22Rv1 (cell line): ENCODE measurements around the gene CSF1.

Experiments
- H3K27ac ChIP-seq: fragments of 450-650 bp; 2 replicates; pipeline ENCODE4 v1.5.1; 2017
- CTCF ChIP-seq: fragments of 450-650 bp; IDR thresholded peaks from 2 replicates; pipeline ENCODE4 v1.5.1; 2017; ENCODE audit warnings: mild to moderate bottlenecking
- ZFX ChIP-seq: fragments of 450-650 bp; IDR thresholded peaks from 2 replicates; pipeline ENCODE4 v1.6.1; 2017; ENCODE audit warnings: antibody characterized with exemption, borderline replicate concordance

CSF1 gene

GRCh38 chr1:109883248-109883955 is 27.2 kb upstream of the CSF1 start:
- TF ChIP-seq CTCF (no peak), ZFX (no peak)
- no peak overlapping the region for H3K27ac ChIP-seq

- no peak overlapping the region for H3K27ac ChIP-seq
- TF ChIP-seq CTCF (no peak), ZFX (no peak)
Observed at GRCh38 chr1:109884242-109884891, 26.3 kb upstream of the CSF1 start.

DNA sequence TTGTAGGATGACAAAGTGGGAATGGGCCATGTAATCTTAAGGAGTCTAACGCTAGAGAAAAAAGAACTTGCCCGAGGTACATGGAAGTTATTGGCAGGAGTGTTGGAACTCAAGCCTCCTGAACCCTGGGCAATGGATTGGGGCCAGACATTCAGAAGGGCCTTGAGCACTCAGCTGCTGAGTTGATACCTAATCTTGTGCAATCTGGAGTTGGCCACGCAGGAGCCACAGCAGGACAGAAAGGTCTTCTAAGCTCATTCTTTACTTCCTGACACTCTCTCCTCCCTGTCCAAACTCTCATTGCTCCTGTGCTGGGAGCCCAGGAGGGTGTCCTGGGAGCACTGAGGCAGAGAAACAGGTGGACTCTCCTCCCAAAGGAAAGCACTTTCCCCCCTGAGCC is 25.1 kb upstream of the CSF1 start:
- no peak overlapping the region for H3K27ac ChIP-seq

DNA sequence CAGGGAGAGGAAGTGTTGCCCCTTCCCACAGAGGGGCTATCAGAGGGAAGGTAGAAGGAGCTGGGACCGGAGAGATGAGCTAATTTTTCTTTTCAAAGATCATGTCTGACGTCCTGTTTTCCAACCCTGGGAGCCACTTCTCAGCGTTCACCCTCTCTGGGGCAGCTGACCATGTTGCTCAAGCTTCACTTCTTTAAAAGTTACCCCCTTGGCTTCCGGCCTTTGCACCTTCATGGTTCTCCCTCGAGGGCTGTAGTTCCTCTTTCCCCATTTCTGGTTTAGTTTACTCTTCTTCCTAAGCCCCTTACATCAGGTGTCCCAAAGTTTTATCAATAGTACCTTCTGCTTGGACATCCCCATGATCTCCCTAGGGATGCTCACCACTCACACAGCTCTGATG is 23.8 kb upstream of the CSF1 start:
- TF ChIP-seq CTCF (no peak), ZFX (no peak)
- H3K27ac ChIP-seq: no peak overlapping the region

More for the DNA sequence above, 25.1 kb upstream of the CSF1 start:
- TF ChIP-seq CTCF (no peak), ZFX (no peak)

DNA sequence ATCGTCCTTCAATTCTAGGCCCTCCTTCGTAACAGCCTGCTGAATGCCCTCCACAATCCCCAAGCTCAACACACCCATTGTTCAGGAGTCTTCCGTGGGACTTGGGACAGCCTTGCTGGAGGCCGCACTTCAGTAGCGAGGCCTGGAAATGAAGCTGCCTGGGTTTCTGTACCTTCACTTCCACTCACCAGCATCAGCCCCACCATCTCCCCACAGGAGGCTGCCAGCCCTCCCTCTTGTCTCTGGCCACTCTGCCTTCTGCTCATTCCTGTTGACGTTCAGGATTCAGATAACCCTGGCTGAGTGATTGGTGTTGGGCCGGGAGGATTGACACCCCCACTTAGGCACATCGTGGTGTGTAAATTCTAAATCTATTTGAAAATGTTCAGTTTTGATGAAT is 23.4 kb upstream of the CSF1 start:
- TF ChIP-seq ZFX (no peak), CTCF (no peak)
- no peak overlapping the region for H3K27ac ChIP-seq

- TF ChIP-seq ZFX (no peak), CTCF (no peak)
Observed at GRCh38 chr1:109887884-109888283, 22.8 kb upstream of the CSF1 start.

DNA sequence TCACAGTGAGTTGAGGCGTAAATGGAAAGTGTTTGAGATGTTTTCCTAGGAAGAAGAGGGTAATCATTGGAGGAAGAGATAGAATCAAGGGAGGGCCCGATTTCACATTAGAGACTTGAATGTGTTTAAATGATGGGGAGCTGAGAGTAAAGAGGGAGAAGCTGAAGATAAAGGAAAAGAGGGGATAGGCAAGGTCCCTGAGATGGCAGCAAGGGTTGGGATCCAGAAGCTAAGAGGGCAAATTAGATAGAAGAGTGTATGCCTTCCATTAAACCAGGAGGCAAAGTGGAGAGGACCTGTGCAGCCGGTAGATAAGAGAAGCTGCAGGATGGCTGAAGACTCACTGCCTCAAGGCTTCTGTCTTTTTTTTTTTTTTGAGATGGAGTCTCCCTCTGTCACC is 21.6 kb upstream of the CSF1 start:
- H3K27ac ChIP-seq: no peak overlapping the region
- TF ChIP-seq ZFX: no peak
- no peak for TF ChIP-seq CTCF

More at GRCh38 chr1:109887884-109888283, 22.8 kb upstream of the CSF1 start:
- no peak overlapping the region for H3K27ac ChIP-seq
